NCI-H774 (cell line): ENCODE data around the gene ZFYVE28.
A peak's percentile ranks its signal among the peaks of the same experiment; 100 is the strongest.

Experiments used
- DNase-seq: peaks from one replicate; lab custom pipeline; 2025; lab: John Stamatoyannopoulos, UW

Gene ZFYVE28

DNA sequence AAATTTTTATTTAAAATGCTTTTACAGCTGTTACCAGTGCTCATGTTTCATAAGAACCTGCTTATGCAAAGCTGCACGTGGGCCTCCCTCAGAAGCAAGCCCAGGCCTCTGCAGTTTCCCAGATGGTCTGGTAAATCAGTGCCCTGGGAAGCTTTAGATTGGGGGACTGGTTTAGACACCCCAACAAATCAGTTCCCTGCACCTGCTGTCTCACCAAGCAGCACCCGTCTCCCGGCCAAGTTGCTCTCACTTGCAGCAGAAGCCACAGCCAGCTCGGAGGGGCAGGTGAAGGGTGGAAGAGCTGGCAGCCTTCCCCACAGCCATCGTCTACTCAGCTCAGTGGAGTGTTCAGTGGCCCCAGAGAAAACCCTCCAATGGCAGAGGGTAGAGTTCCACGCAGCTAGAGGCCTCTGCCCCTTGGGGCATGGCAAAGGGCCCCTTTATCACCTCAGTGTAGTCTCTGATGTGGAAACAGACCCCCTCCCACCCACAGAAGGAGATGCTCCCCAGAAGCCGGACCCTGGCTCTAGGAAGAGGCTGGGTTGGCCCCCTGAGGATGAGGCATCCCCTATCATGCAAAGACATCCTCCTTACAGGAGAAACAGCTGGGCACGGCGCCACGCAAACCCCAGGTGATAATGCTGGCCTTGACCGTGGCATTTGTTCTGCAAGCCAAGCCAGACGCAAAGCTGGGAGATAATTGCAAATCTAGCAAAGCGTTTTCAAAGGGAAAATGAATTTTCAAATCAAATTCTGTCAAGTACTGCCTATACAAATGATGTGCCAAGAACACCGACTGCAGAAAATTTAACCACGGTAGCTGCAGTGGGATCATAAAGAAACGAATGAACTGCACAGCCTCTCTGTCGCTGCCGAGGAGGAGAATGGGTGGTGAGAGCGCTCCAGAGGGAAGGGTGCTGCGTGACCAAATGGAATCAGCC is 51.9 kb downstream of the ZFYVE28 start:
- DNase-seq = no peak

DNA sequence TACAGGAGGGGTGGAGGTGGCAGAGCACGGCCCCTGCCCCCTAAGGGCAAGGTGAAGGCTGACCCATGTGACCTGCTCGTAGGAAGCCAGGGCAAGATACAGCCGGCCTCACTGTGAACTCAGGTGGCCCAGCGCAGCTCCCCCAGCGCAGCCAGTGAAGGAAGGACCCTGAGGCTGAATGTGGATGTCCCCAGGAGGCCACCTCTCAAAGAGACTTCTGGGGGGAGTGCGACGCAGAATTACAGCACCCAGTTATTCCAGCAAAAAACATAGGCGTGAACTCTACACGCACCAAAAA is 52.6 kb downstream of the ZFYVE28 start:
- no peak for DNase-seq

DNA sequence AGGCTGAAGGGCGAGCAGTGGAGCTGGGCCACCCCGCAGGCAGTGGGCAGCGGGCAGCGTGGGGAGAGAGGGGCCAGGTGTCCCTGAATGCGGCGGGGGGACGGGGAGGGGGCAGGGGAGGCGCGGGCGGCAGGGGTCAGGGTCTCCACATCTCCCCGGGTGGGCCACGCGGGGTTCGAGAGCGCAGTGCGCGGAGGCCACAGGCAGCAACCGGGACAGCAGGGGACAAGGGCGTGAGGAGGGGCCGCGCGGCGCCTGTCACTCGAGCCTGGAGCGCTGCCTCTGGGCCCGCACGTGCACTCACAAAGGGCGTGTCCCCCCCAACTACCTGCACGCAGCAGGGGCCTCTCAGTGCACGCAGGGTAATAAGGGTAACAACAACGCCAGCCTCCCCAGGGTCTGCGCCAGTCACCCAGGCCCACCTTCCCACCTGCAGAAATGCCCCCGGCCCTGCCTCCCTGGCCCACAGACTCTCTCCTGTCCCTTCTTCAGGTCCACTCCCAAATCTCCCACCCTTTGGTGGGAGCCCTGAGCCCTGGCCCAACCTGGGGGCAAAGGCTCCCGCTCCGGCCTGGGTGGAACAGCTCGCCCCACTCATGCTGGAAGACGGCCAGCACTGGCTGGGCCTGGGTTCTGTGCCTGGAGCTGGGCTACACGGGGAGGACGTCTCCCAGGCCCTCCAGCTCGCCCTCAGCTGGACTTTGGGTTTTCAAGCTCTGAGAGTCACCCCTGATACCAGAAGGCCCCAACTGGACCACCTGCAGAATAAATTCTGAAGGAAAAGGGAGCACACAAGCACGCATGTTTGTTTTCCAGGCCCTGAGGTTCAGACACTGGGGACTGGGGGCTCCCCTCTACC is 53.2 kb downstream of the ZFYVE28 start:
- DNase-seq = no peak

DNA sequence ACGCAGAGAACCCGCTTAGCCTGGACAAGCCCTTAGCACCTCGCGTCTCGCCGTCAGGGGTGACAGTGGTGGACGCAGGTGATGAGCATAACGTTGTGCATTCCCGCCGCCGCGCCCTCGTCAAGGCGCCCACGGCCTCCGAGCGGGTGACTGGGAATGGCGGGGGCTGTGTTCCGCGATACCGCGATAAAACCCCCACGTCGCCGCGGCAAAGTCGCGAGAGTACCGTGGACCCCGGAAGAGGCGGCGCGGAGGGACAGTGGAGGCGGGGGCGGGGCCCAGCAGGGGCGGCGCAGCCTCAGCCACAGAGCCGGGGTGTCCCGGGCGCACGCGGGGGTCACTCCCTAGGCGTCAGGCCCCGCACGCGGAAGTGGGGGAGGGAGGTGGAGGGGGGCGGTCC is 53.8 kb downstream of the ZFYVE28 start:
- peak; percentile 0 for DNase-seq

DNA sequence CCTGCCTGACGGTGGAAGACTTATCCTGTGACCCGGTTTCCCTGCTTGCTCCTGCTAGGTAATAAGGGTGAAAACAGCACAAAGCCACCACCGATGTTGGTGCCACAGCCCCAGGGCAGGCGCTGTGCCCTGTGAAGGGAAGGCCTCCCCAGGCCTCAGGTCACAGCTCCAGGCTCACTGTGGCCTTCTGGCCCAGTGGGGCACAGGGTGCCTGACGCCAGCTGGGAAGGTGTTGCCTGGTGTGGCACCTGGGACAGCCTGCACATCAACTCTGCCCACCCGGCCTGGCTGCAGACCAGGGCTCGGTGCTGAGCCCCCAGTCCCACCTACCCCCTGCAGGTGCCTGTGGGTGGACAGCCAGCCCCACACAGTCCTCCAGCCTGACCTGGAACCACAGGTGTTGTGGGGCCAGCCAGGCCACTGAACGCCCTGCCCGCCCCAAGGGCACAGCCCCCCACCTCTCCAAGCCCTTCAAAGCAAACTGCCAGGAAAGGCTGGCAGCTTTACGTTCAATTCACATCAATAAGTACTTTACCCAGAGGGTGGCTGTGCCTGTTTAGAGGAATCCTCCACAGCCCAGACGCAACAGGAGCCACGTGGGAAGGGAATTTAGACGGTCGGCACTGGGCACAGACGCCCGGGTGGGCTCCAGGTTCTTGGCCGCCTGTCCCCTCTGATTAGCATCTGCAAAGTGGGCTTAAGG is 54.3 kb downstream of the ZFYVE28 start:
- no peak for DNase-seq

DNA sequence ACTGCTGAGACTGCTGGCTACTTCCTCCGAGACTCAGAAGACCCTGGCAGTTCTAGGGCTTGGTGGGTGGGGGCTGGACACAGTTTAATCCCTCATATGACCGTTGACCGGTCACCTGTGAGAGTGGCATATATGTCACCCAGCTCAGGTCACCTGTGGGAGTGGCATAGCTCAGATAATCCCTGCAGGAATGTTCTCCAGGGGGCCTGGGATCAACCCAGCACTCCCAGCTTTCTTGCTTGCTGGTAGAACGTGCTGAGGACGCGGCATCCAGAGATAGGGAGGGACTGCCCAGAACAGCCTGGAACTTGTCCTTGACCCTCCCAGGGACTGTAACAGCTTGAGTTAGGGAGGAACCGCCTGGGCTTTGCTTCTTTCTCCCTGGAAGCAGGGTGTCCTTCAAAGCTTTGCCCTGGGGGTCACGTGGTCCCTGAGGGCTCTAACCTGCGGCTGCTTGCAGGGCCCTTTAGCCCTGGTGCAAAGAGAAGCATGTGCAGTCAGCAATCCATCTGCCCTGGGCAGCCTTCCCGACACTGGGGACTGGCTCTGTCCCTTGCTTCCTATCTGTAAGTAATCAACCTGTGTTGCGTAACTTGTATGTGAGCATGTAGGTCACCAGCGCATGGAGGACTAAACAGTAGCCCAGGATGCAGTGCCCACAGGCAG is 55.3 kb downstream of the ZFYVE28 start:
- DNase-seq = no peak

DNA sequence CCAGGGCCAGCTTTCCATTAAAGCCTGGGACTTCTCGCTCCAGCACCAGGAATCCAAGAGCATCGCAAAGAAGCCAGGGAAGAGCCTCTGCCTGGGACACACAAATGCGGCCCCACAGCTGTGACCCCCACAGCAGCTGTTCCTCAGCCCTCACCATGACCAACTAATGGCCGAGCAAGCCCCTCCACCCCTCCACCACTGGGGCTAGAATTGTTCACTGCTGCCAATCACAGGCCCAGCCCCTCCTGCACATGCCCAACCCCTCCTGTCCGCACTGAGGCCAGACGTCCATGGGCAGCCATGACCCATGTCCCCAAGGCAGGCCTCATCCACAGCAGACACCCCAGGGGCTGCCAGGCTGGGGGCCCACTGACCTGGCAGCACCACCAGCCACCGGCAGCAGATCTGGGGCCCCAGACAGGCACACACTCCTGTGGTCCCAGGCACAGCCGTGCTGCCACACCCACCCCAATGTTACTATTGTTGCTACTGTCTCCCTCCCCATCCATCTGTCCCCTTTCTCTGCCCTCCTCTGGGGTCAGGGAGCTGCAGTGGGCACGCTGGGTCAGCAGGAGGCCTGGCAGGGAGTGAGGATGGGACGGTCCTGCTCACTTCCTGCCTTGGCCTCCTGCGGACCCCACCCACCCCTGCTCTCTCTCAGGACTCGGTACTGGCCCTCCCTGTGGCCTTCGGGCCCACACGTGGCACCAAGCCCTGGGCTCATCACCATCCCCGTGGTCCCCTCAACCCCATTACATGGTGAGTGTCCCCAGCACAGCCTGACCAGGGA is 56.0 kb downstream of the ZFYVE28 start:
- DNase-seq = no peak

DNA sequence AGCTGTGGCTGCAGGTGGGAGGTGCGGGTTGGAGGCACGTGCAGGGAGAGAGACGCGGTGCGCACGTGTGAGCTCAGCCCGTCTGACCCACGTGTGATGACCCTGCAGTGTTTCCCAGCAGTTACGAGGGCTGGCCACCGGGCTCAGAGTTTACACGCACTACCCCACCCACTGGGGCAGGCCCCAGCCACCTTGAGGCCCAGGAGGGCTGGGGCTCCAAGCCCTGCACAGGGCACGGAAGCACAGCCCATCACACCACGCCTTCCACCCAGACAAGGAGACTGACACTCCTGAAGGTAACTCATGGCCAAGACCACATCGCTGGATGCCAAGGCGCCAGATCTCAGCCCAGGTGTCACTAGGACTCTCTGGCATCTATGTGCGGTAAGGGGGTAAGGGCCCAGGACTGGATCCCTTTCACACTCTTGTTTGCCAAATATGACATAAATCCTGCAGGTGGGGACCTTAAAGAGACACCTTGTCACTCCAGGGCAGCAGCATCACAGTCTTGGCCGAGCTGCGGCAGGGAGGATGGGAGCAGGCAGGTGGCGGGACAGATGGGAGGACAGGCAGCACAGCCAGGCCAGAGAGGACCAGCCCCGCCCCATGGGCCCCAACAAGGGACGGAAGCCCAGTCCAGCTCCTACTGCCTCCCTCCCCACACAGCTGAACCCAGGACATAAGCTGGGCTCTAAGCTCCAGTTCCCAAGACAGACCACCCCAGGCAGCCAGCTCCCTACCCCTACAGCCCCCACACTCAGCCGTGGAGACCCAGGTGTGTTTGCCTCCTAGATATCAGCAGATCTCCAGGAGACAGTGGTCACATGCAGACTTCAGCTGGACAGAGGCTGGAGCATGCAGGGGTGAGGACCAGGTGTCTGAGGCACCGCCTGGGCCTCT is 56.8 kb downstream of the ZFYVE28 start:
- no peak for DNase-seq

DNA sequence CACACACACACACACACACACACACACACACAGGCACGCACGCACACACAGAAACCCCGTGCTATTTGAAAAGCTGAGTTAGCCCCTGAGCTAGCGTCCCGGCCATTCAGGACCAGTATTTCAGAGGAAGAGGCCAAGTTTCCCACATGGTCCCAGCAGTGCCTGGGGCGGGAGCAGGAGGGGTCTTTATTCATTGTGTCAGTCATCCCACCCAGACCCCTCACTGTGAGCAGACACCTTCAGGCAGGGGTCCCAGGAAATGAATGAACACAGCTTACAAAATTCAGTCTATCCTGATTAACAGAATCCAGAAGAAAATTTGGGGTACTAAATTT is 58.1 kb downstream of the ZFYVE28 start:
- DNase-seq = no peak

DNA sequence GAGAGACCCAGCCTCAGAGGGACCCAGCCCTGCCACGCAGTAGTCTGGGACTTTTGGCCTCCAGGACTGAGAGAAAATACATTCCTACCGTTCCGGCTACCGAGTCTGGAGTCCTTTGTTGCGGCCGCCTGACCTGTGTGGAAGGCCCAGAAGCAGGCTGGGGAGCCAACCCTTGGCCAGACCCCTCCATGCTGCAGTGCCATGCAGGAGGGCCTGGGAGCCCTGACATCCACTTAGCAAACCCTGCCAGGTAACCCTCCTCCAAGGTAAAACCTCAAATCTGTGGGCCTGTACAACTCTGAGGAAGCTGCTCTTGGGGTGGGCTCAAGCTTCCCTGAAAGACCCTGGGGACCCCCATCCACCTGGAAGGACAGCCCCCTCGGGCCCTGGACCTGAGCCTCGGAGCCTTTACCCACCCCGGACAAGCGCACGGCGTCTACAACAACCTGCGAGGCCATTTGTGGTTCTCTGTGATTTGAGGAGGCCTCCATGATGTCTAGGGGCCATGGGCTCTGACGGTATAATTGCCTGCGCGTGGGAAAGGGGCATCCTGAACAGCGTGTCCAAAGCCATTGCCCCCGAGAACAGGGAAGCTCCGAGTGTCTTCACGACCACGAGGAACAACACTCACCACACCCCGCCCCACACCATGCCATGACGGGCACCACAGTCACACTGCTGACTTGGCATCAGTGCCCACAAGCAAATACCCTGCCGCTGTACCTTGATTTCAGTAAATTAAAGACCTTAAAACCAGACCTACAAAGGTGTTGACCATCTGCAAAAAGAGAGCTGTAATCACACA is 58.7 kb downstream of the ZFYVE28 start:
- DNase-seq = no peak

DNA sequence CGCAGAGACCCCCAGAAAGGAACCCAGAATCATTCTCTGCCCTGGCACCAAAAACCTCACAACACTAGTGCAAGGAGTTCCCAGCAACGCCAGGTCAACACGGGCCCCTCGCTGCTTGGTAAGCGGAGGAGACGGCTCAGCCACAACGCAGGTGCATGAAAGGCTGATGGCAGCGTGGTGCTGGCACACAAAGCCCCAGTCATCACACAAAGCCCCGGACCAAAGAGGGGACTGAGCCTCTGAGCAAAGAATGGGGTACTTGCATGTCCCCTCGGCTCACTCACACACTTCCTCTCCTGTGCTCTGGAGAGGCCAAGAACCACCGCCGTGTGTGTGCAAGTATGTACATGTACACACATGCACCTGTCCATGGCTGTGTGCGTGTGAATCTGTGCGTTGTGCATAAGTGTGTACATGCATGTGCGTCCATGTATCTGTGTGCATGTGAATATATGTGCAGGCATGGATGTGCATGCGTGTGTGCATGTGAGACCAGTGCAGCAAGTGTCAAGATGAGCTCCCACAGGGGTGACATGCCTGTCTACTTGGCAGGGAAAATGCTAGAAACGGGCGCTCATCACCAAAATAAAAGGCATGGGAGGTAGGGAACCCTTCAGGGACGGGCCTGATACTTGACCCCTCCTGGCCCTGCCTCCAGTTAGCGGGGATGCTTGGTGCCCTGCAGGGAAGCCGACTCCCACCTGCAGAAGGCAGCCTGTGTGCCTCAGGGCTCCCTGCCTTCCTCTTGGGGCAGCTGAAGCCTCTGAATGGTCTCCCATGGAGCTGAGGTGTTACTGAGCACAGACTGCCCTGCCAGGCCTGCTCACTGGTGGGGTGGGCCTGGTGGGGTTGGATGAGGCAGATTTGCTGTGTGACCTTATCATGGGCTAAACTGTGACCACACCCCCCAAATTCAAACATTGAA is 60.4 kb downstream of the ZFYVE28 start:
- no peak for DNase-seq

DNA sequence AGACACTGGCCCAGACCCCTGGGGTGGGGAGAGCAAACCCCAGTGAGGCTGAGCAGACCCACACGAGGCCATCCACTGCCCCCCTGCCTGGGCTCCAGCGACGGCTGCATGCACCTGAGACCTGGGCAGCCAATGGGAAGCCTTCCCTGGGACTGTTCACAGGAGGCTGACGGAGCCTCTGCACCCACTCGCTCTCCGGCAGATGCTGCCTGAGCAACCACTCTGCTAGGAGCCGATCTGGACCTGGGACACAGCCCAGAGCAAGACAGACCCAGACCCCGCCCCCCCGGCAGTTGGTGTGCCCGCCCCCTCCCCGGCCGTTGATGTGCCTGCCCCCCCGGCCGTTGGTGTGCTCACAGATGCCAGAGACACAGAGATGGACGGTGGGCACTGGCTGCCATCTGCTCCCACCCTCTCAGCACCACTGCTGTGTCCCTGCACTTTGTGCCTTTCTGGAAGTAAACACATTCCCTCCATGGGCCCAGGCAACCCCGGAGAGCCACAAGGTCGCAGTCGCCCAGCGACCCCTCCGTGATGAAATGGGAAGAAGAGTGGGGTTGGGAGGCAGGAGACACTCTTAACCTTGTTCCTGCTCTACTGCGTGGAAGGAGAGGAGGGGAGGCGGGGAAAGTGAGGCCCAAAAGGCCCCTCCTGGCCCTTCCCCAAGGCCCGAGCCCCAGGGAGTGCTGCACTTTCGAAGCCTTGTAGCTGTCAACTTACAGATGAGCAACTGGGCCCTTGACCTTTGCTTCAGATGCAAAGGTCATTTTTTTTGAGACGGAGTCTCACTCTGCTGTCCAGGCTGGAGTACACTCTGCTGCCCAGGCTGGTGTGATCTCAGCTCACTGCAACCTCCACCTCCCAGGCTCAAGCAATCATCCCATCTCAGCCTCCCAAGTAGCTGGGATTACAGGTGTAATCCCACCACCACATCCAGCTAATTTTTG is 62.0 kb downstream of the ZFYVE28 start:
- no peak for DNase-seq

DNA sequence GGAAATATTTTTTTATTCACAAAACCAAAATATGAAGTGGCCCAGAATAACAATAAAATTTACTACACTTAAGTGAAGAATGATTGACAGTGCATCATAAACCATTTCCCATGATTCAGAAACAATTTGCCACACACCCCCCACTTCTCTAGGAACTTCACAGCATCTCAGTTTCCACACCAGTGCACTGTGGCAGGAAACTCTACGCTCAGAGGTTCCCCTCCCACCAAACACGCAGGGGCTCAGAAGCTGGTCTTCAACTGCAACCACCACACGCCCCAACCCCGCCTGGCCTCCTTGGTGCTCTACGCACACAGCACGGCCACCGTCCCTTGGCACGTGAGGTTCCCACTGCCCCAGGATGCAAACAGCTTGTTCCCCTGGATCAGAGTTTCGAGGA is 63.7 kb downstream of the ZFYVE28 start:
- DNase-seq = no peak

DNA sequence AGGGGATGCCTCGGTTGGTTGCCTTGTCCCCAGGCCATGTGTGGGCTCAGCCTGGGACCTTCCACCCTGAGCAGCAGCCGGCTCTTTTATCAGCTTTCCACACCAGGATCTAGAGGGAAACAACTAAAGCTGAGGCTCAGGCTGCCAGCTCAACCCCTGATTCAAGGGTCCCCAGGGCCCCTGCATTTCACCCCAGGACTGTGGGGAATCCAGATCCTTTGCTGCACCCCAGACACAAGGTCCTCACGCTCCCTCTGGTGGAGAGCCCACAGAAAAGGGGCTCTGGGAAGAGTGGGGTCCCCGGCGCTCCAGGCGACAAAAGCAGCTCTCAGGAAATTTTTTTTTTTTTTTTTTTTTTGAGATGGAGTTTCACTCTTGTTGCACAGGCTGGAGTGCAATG is 64.3 kb downstream of the ZFYVE28 start:
- DNase-seq = no peak

DNA sequence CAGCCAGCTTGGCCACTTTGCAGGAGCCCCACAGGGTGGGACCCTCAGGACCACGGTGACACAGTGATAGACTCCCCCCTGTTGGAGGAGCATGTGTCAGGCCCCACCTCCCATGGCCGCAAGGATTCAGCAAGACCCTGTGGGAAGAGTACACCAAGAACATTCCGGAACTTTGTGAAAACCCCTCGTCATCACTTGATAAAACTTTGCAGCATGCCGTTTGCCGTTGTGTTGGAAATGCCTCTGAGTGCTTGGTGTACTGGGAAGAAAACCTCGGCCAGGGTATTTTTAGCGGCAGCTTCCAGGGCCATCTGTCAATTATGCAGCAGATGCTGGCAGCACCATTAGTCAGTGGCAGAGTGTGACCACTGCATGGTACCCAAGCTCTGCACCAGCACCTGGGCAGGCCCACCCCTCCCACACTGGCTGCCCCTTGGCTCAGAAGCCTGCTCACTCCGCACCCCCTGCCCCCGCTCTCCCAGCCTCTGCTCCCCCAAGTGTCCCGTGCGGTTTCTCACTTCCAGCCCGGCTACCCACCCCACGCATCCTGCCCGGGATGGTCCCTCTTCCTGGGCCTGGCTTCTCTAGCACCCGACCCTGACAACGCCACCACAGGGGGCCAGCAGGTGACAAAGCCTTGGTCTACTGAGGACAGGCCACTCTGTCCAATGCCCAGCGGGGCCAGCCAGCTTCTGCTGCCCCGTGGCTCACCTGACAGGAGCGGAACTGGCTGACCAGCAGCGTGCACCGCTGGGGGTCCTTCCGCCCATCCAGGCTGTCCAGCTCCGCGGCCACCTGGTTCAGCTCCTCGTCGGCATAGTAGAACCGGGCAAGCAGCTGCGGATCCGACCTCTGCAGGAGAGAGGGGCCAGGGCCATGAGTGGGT is 65.0 kb downstream of the ZFYVE28 start:
- no peak for DNase-seq

DNA sequence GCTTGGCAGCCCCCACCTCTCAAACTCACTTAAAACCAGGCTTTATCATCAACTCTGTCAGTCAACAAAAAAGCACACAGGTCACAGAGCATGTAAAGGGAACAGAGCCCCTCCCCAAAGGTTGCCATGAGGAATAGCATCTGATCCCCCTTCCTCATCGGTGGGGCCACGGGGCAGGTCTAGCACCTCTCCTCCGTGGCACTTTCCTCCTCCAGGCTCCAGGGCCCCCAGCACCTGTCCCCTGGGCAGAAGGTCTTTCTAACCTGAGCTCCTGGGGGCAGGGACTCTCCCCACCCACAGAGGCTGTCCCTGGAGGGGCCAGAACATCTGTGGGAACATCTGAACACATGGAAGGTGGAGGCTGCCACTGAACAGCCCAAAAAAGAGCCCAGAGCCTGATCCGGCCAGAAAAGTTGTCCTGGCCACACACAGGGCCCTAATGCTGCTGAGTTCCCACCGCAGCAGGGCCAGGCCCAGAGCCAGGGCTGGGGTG is 65.7 kb downstream of the ZFYVE28 start:
- DNase-seq = no peak
